Right lobe of liver (tissue), 6 donors: ENCODE measurements around the gene TAB2. TPM values are rescaled to one million over a fixed set of nuclear protein-coding genes. Genes with fewer than 3 reads are reported as not detected.
A peak's percentile ranks its signal among the peaks of the same experiment; 100 is the strongest.

Source experiments
- ATAC-seq, 4 donors: fragments of 200-7000 bp; cut with Tn5 transposase; one replicate each; pipeline ENCODE4 v1.9.1; 2020; ENCODE audit warnings: mild to moderate bottlenecking in 4 of 4, moderate library complexity in 4 of 4
- DNase-seq, 3 donors: peaks; one replicate each; pipeline ENCODE4 v3.0.0-alpha.2; 2020
- H3K27ac ChIP-seq, 3 donors: fragments of 200-600 bp; one replicate each; pipeline ENCODE4 v1.8.0; 2022
- H3K27me3 ChIP-seq, 2 donors: fragments of 200-600 bp; one replicate each; pipeline ENCODE4 v1.8.0; 2022
- H3K36me3 ChIP-seq, 4 donors: fragments of 200-600 bp; sonication (generic) in 1 of 4; one replicate each; pipeline versions ENCODE4 v1.5.1 to v1.8.0; 2017 to 2022; ENCODE audit warnings: control low read depth in 1 of 4
- H3K4me1 ChIP-seq, 4 donors: fragments of 200-600 bp; sonication (generic) in 1 of 4; one replicate each; pipeline versions ENCODE4 v1.5.1 to v1.8.0; 2017 to 2022; ENCODE audit warnings: control low read depth in 1 of 4
- H3K4me3 ChIP-seq, 3 donors: fragments of 200-600 bp; one replicate each; pipeline ENCODE4 v1.8.0; 2022
- H3K9me3 ChIP-seq, 4 donors: fragments of 200-600 bp; sonication (generic) in 1 of 4; one replicate each; pipeline versions ENCODE4 v1.5.1 to v1.8.0; 2017 to 2022; ENCODE audit warnings: control low read depth in 1 of 4
- CTCF ChIP-seq, 4 donors: fragments of 200-600 bp in 3 of 4; fragments of 450-650 bp in 1 of 4; IDR thresholded peaks; one replicate each; pipeline versions ENCODE4 v1.5.1 to v1.8.0; 2016 to 2022; ENCODE audit warnings: antibody characterized with exemption in 4 of 4, mild to moderate bottlenecking in 2 of 4
- POLR2A ChIP-seq: fragments of 450-650 bp; IDR thresholded peaks from one replicate; pipeline ENCODE4 v1.6.1; 2017; ENCODE audit warnings: antibody characterized with exemption, mild to moderate bottlenecking
- WGBS: methylation state at CpG from one replicate; pipeline ENCODE4 v1.1.6; 2018; ENCODE audit warnings: low coverage, low lambda C conversion rate; ENCODE audit not compliant: insufficient coverage; ENCODE audit errors: missing lambda C conversion rate; 5-methylcytosine and 5-hydroxymethylcytosine counted together
- intact Hi-C, 2 donors: fragments of 100-400 bp; cut with DNase I; formaldehyde crosslinking; loops; one replicate each; pipeline versions ENCODE4 v1.11.2 to v1.14.1; 2022
- total RNA-seq, 6 experiments: library from RNA; depleted of rRNA in 2 of 6; stranded (reverse); fragments of >200 nt in 2 of 6; fragmentation: NEBNext Ultra II Directional in 3 of 6; extraction: Animal tissue kit (Norgen Biotek cat#: 25700) in 3 of 6; gene quantifications; one replicate each; pipeline versions ENCODE4 v1.1.0 to v1.2.4, GENCODE V29; 2016 to 2023
- donor health status: DM: no; HTN: yes; CAD: no.
- donor health status: DM: no; HTN: no; CAD: no.
- donor health status: DM: no; HTN: no; CAD: no.
- donor health status: DM: no; HTN: yes; CAD: no.
- donor health status: DM: no; HTN: yes; CAD: no.

The TAB2 gene
- total RNA-seq, 6 experiments from 2014 or later = 25.5 to 33.1 (median 30.2) TPM

GRCh38 chr6:149400050-149400449 lies 82.5 kb downstream of the TAB2 start, which contains the start of gene SUMO4:
SUMO4 (plus strand) TSS chr6:149400262; CDS start chr6:149400392, 130 bp downstream.
- ATAC-seq (no peak), DNase-seq (no peak)
- intact Hi-C loops = no loop called here
- Histone ChIP-seq H3K9me3 (no peaks in the 10 kb centered on the region), H3K27ac (no peak within 1 kb of the TSS), H3K36me3 (peaks cover 0 to 16% (median 7%) of the 10 kb centered on the region in 4 donors), H3K4me1 (peaks cover 0 to 12% (median 5%) of the 10 kb centered on the region in 4 donors), H3K27me3 (no peaks in the 10 kb centered on the region), H3K4me3 (no peak within 1 kb of the TSS)
- no peak for TF ChIP-seq CTCF (IDR thresholded peaks at IDR 0.05)
- no peak for TF ChIP-seq POLR2A
- 95% methylated on average over 4 of the region's 11 CpGs for WGBS

- peaks cover 0 to 16% (median 5%) of the 10 kb centered on the region in 4 donors for H3K36me3 ChIP-seq
- intact Hi-C loops = no loop called here
- TF ChIP-seq POLR2A (no peak), CTCF (IDR thresholded peaks at IDR 0.05) (no peak)
- no peak overlapping the region for H3K4me3 ChIP-seq
- H3K27ac ChIP-seq = no peak overlapping the region
- no peaks in the 10 kb centered on the region for H3K27me3 ChIP-seq
- H3K4me1 ChIP-seq = no peaks in the 10 kb centered on the region
- ATAC-seq = no peak
- WGBS = 77% methylated on average over 2 of the region's 3 CpGs
- DNase-seq = no peak
- no peaks in the 10 kb centered on the region for H3K9me3 ChIP-seq
Measured at GRCh38 chr6:149403534-149403933, 86.0 kb downstream of the TAB2 start.

- ATAC-seq = peak in 3 of 4 donors; percentile 42 to 53 (median 44)
Measured at GRCh38 chr6:149405823-149406765, 88.6 kb downstream of the TAB2 start.

GRCh38 chr6:149409617-149410016 lies 92.1 kb downstream of the TAB2 start:
- Histone ChIP-seq H3K4me3 (no peak overlapping the region), H3K27me3 (no peaks in the 10 kb centered on the region), H3K9me3 (no peaks in the 10 kb centered on the region), H3K4me1 (no peaks in the 10 kb centered on the region), H3K27ac (no peak overlapping the region), H3K36me3 (peaks cover 0 to 8% (median 0%) of the 10 kb centered on the region in 4 donors)
- ATAC-seq (no peak), DNase-seq (no peak)
- 82% methylated on average over 3 of the region's 3 CpGs for WGBS
- intact Hi-C loops = no loop called here
- no peak for TF ChIP-seq POLR2A
- TF ChIP-seq CTCF (IDR thresholded peaks at IDR 0.05) = no peak

More at GRCh38 chr6:149405823-149406765, 88.6 kb downstream of the TAB2 start:
- TF ChIP-seq CTCF (IDR thresholded peaks at IDR 0.05) (no peak), POLR2A (no peak)
- H3K27ac ChIP-seq = no peak overlapping the region
- no peak overlapping the region for H3K4me3 ChIP-seq
- H3K27me3 ChIP-seq = no peaks in the 10 kb centered on the region
- intact Hi-C loops = no loop called here
- peaks cover 0 to 8% (median 2%) of the 10 kb centered on the region in 4 donors for H3K36me3 ChIP-seq
- 62% methylated on average over 5 of the region's 5 CpGs for WGBS
- no peaks in the 10 kb centered on the region for H3K4me1 ChIP-seq
- no peaks in the 10 kb centered on the region for H3K9me3 ChIP-seq
- no peak for DNase-seq
